ENCODE measurements around the gene LRRN4. TPM values are rescaled to one million over a fixed set of nuclear protein-coding genes. Genes with fewer than 3 reads are reported as not detected.

LRRN4 gene
- total and polyA plus RNA-seq, 4 donors = 0.14 to 0.18 (median 0.16) TPM

DNA sequence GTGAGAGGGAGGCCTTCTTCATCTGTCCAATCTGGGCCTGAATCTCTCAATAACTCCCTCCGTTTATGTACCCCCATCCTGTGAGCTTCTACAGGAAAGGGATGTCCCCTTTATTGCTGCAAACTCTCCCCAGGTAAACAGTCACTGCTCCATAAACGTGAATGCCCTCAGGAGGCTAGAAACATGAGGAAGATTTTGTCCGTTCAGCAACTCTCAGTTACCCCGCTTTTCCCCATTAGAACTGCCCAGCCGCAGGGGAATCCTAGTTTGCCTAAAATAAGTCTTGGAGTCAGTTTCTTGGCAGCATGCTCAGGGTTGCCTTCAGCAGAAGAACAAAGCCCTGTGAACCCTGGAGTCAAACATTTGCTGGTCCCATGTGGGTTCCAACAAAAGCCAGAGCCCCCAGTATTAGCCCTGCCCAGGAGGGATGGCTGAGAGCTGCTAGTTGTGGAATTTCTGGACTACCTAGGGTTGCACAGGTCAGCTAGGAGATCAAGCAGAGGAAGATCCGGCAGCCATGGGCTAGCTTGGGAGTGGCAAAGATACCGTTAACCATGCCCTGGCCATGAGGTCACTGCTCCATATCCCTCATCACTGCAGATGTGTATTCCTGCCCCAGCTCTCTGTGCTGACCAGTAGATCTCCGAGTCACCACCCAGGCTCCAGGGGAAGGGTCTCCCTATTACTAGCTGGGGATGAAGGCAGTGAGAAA, 640 bp downstream of the LRRN4 start:
- Histone ChIP-seq H3K4me1 (ENCODE audit: control insufficient read depth in 4 of 4, insufficient read depth in 4 of 4, low read length in 3 of 4) (peaks cover 10 to 25% (median 17%) of the 10 kb centered on the region in 4 donors), H3K9ac (ENCODE audit: low read depth in 1 of 2, low read length in 2 of 2) (no peak overlapping the region), H3K9me3 (ENCODE audit: control insufficient read depth in 4 of 4, low read length in 3 of 4) (no peaks in the 10 kb centered on the region), H3K4me3 (ENCODE audit: low read depth in 1 of 3, low read length in 3 of 3) (no peak overlapping the region), H3K27me3 (ENCODE audit: control insufficient read depth in 4 of 4, insufficient read depth in 4 of 4, low read length in 3 of 4) (peaks cover 0 to 6% (median 2%) of the 10 kb centered on the region in 4 donors), H3K36me3 (ENCODE audit: control insufficient read depth in 4 of 4, insufficient read depth in 3 of 4, low read depth in 1 of 4, low read length in 3 of 4) (no peaks in the 10 kb centered on the region), H3K27ac (ENCODE audit: low read depth in 1 of 2, low read length in 2 of 2) (no peak overlapping the region)
- WGBS = 64% methylated on average over 8 of the region's 8 CpGs
- no peak for DNase-seq (ENCODE audit: low spot score)
- TF ChIP-seq GABPA (IDR thresholded peaks at IDR 0.05 in 1 of 2, conservative IDR thresholded peaks at IDR 0.05 in 1 of 2) (no peak), NR2F2 (IDR thresholded peaks at IDR 0.05) (no peak), TAF1 (conservative IDR thresholded peaks at IDR 0.05) (no peak), RXRA (IDR thresholded peaks at IDR 0.05) (no peak), HNF4A (conservative IDR thresholded peaks at IDR 0.05) (no peak), REST (IDR thresholded peaks at IDR 0.05) (no peak), JUND (IDR thresholded peaks at IDR 0.05) (no peak), EGR1 (IDR thresholded peaks at IDR 0.05; ENCODE audit: low read depth in 2 of 2) (no peak), RAD21 (IDR thresholded peaks at IDR 0.05) (no peak), ATF3 (IDR thresholded peaks at IDR 0.05) (no peak), FOXA1 (IDR thresholded peaks at IDR 0.05) (no peak), MAX (IDR thresholded peaks at IDR 0.05) (no peak), HNF4G (IDR thresholded peaks at IDR 0.05) (no peak)
- TF ChIP-seq, protein P1, sequence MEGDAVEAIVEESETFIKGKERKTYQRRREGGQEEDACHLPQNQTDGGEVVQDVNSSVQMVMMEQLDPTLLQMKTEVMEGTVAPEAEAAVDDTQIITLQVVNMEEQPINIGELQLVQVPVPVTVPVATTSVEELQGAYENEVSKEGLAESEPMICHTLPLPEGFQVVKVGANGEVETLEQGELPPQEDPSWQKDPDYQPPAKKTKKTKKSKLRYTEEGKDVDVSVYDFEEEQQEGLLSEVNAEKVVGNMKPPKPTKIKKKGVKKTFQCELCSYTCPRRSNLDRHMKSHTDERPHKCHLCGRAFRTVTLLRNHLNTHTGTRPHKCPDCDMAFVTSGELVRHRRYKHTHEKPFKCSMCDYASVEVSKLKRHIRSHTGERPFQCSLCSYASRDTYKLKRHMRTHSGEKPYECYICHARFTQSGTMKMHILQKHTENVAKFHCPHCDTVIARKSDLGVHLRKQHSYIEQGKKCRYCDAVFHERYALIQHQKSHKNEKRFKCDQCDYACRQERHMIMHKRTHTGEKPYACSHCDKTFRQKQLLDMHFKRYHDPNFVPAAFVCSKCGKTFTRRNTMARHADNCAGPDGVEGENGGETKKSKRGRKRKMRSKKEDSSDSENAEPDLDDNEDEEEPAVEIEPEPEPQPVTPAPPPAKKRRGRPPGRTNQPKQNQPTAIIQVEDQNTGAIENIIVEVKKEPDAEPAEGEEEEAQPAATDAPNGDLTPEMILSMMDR (IDR thresholded peaks at IDR 0.05; ENCODE audit: low read depth, low read length, missing input control) = no peak

DNA sequence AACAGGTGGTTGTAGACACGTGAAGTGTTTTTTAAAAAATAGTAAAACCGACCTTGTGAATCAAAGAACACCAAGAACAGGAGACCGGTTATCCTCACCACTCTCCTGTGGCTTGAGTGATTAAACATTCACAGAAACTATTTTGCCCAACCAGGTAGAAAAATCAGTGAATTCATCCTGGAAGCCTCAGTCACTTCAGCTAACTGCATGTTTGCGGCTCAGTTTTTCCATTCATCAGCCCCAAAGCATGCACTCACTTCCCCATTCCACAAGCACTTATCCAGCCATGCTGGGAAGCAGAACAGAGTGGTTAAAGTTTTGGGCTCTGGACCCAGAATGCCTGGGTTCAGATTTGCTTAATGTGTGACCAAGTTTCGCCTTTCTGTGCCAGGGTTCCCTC, 2.4 kb downstream of the LRRN4 start:
- 62% methylated on average over 5 of the region's 5 CpGs for WGBS
- no peak overlapping the region for H3K9ac ChIP-seq (ENCODE audit: low read depth in 1 of 2, low read length in 2 of 2)
- H3K36me3 ChIP-seq (ENCODE audit: control insufficient read depth in 4 of 4, insufficient read depth in 3 of 4, low read depth in 1 of 4, low read length in 3 of 4) = no peaks in the 10 kb centered on the region
- no peak overlapping the region for H3K27ac ChIP-seq (ENCODE audit: low read depth in 1 of 2, low read length in 2 of 2)
- no peak for DNase-seq (ENCODE audit: low spot score)
- H3K4me3 ChIP-seq (ENCODE audit: low read depth in 1 of 3, low read length in 3 of 3) = no peak overlapping the region
- H3K9me3 ChIP-seq (ENCODE audit: control insufficient read depth in 4 of 4, low read length in 3 of 4) = no peaks in the 10 kb centered on the region
- TF ChIP-seq FOXA1 (IDR thresholded peaks at IDR 0.05) (no peak), RXRA (IDR thresholded peaks at IDR 0.05) (no peak)
- peaks cover 10 to 25% (median 17%) of the 10 kb centered on the region in 4 donors for H3K4me1 ChIP-seq (ENCODE audit: control insufficient read depth in 4 of 4, insufficient read depth in 4 of 4, low read length in 3 of 4)
- peaks cover 0 to 6% (median 2%) of the 10 kb centered on the region in 4 donors for H3K27me3 ChIP-seq (ENCODE audit: control insufficient read depth in 4 of 4, insufficient read depth in 4 of 4, low read length in 3 of 4)

All from liver (tissue), 9 donors.